ENCODE results near the gene ARID3B. TPM values are rescaled to one million over a fixed set of nuclear protein-coding genes. Genes with fewer than 3 reads are reported as not detected.
A peak's percentile ranks its signal among the peaks of the same experiment; 100 is the strongest.

The ARID3B gene
- total RNA-seq, 1 experiment from 2014 or later = 19.0 TPM

- Histone ChIP-seq H3K27me3 (ENCODE audit: low read length) (no peaks in the 10 kb centered on the region), H3K9me2 (replicated peaks; ENCODE audit: low read length) (no peaks in the 10 kb centered on the region), H3K79me2 (ENCODE audit: low read length) (no peaks in the 10 kb centered on the region), H3K4me1 (ENCODE audit: insufficient read depth, low read length) (peaks cover 27% of the 10 kb centered on the region), H3K4me2 (ENCODE audit: low read length) (peak overlapping the region; percentile 25), H2AFZ (ENCODE audit: low read length) (no peak overlapping the region), H3K9ac (ENCODE audit: low read length) (peak overlapping the region; percentile 58), H3K36me3 (ENCODE audit: low read depth, low read length) (no peaks in the 10 kb centered on the region), H3K4me3 (ENCODE audit: low read length) (no peak overlapping the region), H3F3A (ENCODE audit: low read length, unreplicated experiment) (peaks cover 4% of the 10 kb centered on the region), H3K27ac (ENCODE audit: low read length) (peak overlapping the region; percentile 95), H3K9me3 (ENCODE audit: low read length) (no peaks in the 10 kb centered on the region), H4K20me1 (ENCODE audit: low read length) (no peaks in the 10 kb centered on the region)
- CTCF ChIA-PET = no interaction called here
- intact Hi-C loops (cut with micrococcal nuclease) = no loop called here
- POLR2A ChIA-PET (ENCODE audit: unreplicated experiment) = no interaction called here
- ATAC-seq (peak; percentile 58), DNase-seq (peak; percentile 71)
- BruUV-seq (replicated peaks) = no TSS peak
- no peak for TF ChIP-seq EZH2 (IDR thresholded peaks at IDR 0.05; ENCODE audit: low read length, unreplicated experiment)
- TF ChIP-seq EZH2phosphoT487 (IDR thresholded peaks at IDR 0.05; ENCODE audit: borderline replicate concordance, low read length) = no peak
- no peak for TF ChIP-seq CTCF (conservative IDR thresholded peaks at IDR 0.05; ENCODE audit: low read depth, low read length)
Measured at GRCh38 chr15:74517096-74517495, 23.9 kb upstream of the ARID3B start.

- no peak overlapping the region for H3K4me2 ChIP-seq (ENCODE audit: low read length)
- TF ChIP-seq EZH2 (IDR thresholded peaks at IDR 0.05; ENCODE audit: low read length, unreplicated experiment) = no peak
- TF ChIP-seq CTCF (conservative IDR thresholded peaks at IDR 0.05; ENCODE audit: low read depth, low read length) = no peak
- TF ChIP-seq EZH2phosphoT487 (IDR thresholded peaks at IDR 0.05; ENCODE audit: borderline replicate concordance, low read length) = no peak
- peak; percentile 57 for DNase-seq
- peaks cover 39% of the 10 kb centered on the region for H3K4me1 ChIP-seq (ENCODE audit: insufficient read depth, low read length)
- BruUV-seq (replicated peaks) = no TSS peak
- H3F3A ChIP-seq (ENCODE audit: low read length, unreplicated experiment) = peaks cover 4% of the 10 kb centered on the region
- H3K36me3 ChIP-seq (ENCODE audit: low read depth, low read length) = no peaks in the 10 kb centered on the region
- CTCF ChIA-PET = no interaction called here
- no peaks in the 10 kb centered on the region for H3K9me3 ChIP-seq (ENCODE audit: low read length)
- ATAC-seq = peak; percentile 14; the same call in 1 of the 2 replicates
- H3K4me3 ChIP-seq (ENCODE audit: low read length) = no peak overlapping the region
- H3K27me3 ChIP-seq (ENCODE audit: low read length) = no peaks in the 10 kb centered on the region
- no peak overlapping the region for H2AFZ ChIP-seq (ENCODE audit: low read length)
- H3K9ac ChIP-seq (ENCODE audit: low read length) = no peak overlapping the region
- no peaks in the 10 kb centered on the region for H3K79me2 ChIP-seq (ENCODE audit: low read length)
- intact Hi-C loops (cut with micrococcal nuclease) = no loop called here
- no peaks in the 10 kb centered on the region for H4K20me1 ChIP-seq (ENCODE audit: low read length)
- POLR2A ChIA-PET (ENCODE audit: unreplicated experiment) = no interaction called here
- H3K9me2 ChIP-seq (replicated peaks; ENCODE audit: low read length) = no peaks in the 10 kb centered on the region
- peak overlapping the region; percentile 51 for H3K27ac ChIP-seq (ENCODE audit: low read length)
Measured at GRCh38 chr15:74519311-74519710, 21.7 kb upstream of the ARID3B start.

- Histone ChIP-seq H3K9me2 (replicated peaks; ENCODE audit: low read length) (no peaks in the 10 kb centered on the region), H3K4me2 (ENCODE audit: low read length) (no peak overlapping the region), H3K79me2 (ENCODE audit: low read length) (no peaks in the 10 kb centered on the region), H3K27ac (ENCODE audit: low read length) (no peak overlapping the region), H3K9me3 (ENCODE audit: low read length) (no peaks in the 10 kb centered on the region), H3F3A (ENCODE audit: low read length, unreplicated experiment) (peaks cover 7% of the 10 kb centered on the region), H2AFZ (ENCODE audit: low read length) (no peak overlapping the region), H3K4me1 (ENCODE audit: insufficient read depth, low read length) (peaks cover 44% of the 10 kb centered on the region), H4K20me1 (ENCODE audit: low read length) (no peaks in the 10 kb centered on the region), H3K27me3 (ENCODE audit: low read length) (no peaks in the 10 kb centered on the region), H3K9ac (ENCODE audit: low read length) (no peak overlapping the region), H3K4me3 (ENCODE audit: low read length) (no peak overlapping the region), H3K36me3 (ENCODE audit: low read depth, low read length) (no peaks in the 10 kb centered on the region)
- no peak for ATAC-seq
- BruUV-seq (replicated peaks) = no TSS peak
- intact Hi-C loops (cut with micrococcal nuclease) = no loop called here
- POLR2A ChIA-PET (ENCODE audit: unreplicated experiment) = no interaction called here
- DNase-seq = no peak
- CTCF ChIA-PET = no interaction called here
- TF ChIP-seq EZH2 (IDR thresholded peaks at IDR 0.05; ENCODE audit: low read length, unreplicated experiment) (no peak), CTCF (conservative IDR thresholded peaks at IDR 0.05; ENCODE audit: low read depth, low read length) (no peak), EZH2phosphoT487 (IDR thresholded peaks at IDR 0.05; ENCODE audit: borderline replicate concordance, low read length) (no peak)
Measured at GRCh38 chr15:74520407-74520806, 20.6 kb upstream of the ARID3B start.
